ENCODE results near the gene CDC14C. TPM values are rescaled to one million over a fixed set of nuclear protein-coding genes. Genes with fewer than 3 reads are reported as not detected.

CDC14C gene
- total and polyA plus RNA-seq, 12 donors = not detected

GRCh38 chr7:48933549-48934085, 9.3 kb downstream of the CDC14C start:
- TF ChIP-seq CTCF (IDR thresholded peaks at IDR 0.05) = no peak
- WGBS, 2 donors = 73 to 74% methylated on average over 3 of the region's 3 CpGs
- DNase-seq = no peak

GRCh38 chr7:48938539-48939295, 14.4 kb downstream of the CDC14C start:
- 72 to 76% methylated on average over 4 of the region's 4 CpGs for WGBS, 2 donors
- no peaks in the 10 kb centered on the region for H3K27me3 ChIP-seq
- no peaks in the 10 kb centered on the region for H3K9me3 ChIP-seq
- TF ChIP-seq CTCF (IDR thresholded peaks at IDR 0.05) = no peak
- DNase-seq (peak in 1 of 2 donors; percentile 12), ATAC-seq (peak in 4 of 8 donors; percentile 58 to 88 (median 72))
- H3K27ac ChIP-seq = no peak overlapping the region
- intact Hi-C loops (cut with DNase I) = no loop called here
- H3K4me1 ChIP-seq = no peaks in the 10 kb centered on the region
- H3K36me3 ChIP-seq = no peaks in the 10 kb centered on the region
- no peak overlapping the region for H3K4me3 ChIP-seq

More at GRCh38 chr7:48933549-48934085, 9.3 kb downstream of the CDC14C start:
- Histone ChIP-seq H3K36me3 (no peaks in the 10 kb centered on the region), H3K4me1 (no peaks in the 10 kb centered on the region), H3K27ac (no peak overlapping the region), H3K27me3 (no peaks in the 10 kb centered on the region), H3K9me3 (no peaks in the 10 kb centered on the region), H3K4me3 (no peak overlapping the region)
- no peak for ATAC-seq
- intact Hi-C loops (cut with DNase I) = no loop called here

- Histone ChIP-seq H3K4me1 (no peaks in the 10 kb centered on the region), H3K4me3 (no peak overlapping the region), H3K27ac (no peak overlapping the region), H3K27me3 (no peaks in the 10 kb centered on the region), H3K36me3 (no peaks in the 10 kb centered on the region), H3K9me3 (peaks cover 0 to 10% (median 0%) of the 10 kb centered on the region in 11 donors)
- ATAC-seq (peak in 1 of 8 donors; percentile 28), DNase-seq (no peak)
- TF ChIP-seq CTCF (IDR thresholded peaks at IDR 0.05) = no peak
- intact Hi-C loops (cut with DNase I) = no loop called here
- 58 to 66% methylated on average over 3 of the region's 3 CpGs for WGBS, 2 donors
Observed at GRCh38 chr7:48943279-48943990, 19.1 kb downstream of the CDC14C start.

GRCh38 chr7:48955916-48956315, 31.6 kb downstream of the CDC14C start:
- no peak for TF ChIP-seq CTCF (IDR thresholded peaks at IDR 0.05)
- Histone ChIP-seq H3K4me3 (no peak overlapping the region), H3K27ac (no peak overlapping the region), H3K36me3 (no peaks in the 10 kb centered on the region), H3K9me3 (peaks cover 0 to 3% (median 0%) of the 10 kb centered on the region in 11 donors), H3K27me3 (no peaks in the 10 kb centered on the region), H3K4me1 (no peaks in the 10 kb centered on the region)
- ATAC-seq = no peak
- intact Hi-C loops (cut with DNase I) = no loop called here
- DNase-seq = no peak
